GM21526 (cell line): ENCODE results near the gene HNRNPLL.
"Not testable (repeated sequence)": the region's sequence is repeated elsewhere in the genome, so short reads cannot be mapped to it uniquely, and the experiment has no call there.

Experiments
- ATAC-seq: cut with Tn5 transposase; IDR thresholded peaks from one replicate; pipeline ENCODE4 v1.9.1; 2021; ENCODE audit warnings: moderate library complexity; ENCODE audit not compliant: unreplicated experiment, low FRiP score

The HNRNPLL gene

GRCh38 chr2:38620282-38620977 lies 17.7 kb upstream of the HNRNPLL start:
- ATAC-seq: no peak

DNA sequence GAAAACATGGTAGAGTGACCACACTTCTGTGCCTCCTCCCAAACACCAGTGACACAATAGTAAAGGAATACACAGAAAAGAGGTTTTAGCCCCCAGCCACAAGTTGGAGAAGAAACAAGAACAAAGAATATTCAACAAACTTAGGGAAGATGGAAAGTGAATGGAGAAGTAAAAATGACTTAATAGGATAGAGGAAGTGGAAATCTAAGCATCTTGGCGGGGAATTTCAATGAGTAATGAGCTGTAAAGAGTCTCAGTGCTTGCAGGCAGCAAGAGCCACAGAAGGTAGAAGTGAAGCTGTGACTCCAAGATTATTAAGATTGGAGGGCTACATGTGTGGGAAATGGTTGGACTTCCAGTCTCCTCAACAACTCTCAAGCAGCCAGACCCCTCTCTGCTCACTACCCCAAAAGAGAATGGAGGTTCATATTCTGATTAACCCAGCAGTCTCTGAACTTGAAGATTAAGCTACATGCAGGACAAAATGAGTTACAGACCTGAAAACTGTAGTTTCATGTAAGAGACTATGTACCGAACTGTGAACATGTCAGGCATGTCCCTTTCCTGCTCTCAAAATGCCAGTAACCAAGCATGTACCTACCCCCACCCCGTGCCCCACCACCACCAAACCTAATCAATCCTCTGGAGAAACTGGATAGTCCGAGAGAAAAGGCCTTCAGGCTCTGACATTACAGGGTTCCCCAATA lies 16.9 kb upstream of the HNRNPLL start:
- no peak for ATAC-seq

DNA sequence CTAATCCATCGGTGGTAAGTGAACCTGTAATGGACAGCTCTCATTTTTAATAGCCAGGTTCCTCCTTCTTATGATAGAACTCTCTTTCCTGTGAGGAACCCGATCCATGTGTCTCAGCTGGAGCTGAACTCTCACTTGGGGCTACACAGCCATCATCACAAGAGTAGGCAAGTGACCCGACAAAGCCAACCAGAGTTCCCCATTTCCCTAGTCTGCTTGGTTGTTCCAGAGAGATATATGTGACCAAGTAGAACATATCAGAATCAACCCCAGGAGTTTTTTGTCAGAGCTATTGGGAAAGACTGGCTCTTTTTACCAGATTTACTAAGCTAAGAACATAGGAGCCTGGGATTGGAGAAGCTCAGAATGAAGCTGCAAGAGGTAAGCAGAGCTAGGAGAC lies 14.6 kb upstream of the HNRNPLL start:
- ATAC-seq: no peak

- ATAC-seq: no peak
These were observed 12.5 kb upstream of the HNRNPLL start for GRCh38 chr2:38615237-38615636.

DNA sequence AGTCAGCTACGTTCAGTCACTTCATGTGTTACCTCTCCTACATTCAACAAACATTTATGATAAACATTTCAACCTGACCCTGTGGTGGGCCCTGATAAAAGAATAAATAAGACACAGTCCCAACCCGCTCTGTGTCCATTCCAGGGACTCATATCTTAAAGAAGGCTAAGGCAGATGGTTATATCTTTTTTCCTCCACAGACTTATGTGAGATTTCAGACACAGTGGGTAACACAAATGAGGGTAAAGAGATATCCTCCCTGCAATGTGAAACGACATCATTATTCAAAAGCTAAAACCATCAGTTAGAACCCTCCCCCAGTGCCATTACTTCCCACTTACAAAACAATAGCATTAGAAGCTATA lies 11.1 kb upstream of the HNRNPLL start:
- no peak for ATAC-seq

DNA sequence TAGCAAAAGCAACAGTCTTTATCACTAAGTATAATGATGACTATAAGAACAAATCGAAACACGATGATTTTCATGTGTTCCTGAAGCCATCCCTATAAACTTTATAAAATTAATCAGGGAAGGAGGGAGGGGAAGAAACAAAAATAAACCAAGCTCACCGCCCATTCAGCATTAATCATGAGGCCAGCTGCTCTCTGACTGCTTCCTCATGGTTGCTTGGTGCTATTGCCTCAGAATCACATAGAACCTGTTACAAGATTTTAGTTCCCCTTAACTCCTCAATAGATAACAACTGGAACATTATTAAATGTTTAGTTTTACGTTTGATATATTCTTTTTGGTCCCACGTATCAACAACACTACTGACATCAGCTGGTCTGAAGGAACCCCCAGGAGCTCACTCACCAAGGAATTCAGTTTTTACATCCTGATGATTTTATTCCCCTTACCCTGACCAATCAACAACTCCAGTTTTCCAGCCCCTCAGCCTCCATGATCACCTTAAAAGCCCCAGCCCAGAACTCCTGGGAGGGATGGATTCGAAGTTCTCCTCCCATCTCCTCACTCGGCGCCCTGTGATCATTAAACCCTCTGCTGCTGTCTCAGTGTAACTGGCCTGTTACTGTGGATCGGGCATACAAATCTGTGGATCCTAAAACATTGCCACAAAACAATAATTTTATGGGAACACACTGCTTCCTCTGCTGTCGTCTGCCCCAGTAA lies 10.6 kb upstream of the HNRNPLL start:
- no peak for ATAC-seq

DNA sequence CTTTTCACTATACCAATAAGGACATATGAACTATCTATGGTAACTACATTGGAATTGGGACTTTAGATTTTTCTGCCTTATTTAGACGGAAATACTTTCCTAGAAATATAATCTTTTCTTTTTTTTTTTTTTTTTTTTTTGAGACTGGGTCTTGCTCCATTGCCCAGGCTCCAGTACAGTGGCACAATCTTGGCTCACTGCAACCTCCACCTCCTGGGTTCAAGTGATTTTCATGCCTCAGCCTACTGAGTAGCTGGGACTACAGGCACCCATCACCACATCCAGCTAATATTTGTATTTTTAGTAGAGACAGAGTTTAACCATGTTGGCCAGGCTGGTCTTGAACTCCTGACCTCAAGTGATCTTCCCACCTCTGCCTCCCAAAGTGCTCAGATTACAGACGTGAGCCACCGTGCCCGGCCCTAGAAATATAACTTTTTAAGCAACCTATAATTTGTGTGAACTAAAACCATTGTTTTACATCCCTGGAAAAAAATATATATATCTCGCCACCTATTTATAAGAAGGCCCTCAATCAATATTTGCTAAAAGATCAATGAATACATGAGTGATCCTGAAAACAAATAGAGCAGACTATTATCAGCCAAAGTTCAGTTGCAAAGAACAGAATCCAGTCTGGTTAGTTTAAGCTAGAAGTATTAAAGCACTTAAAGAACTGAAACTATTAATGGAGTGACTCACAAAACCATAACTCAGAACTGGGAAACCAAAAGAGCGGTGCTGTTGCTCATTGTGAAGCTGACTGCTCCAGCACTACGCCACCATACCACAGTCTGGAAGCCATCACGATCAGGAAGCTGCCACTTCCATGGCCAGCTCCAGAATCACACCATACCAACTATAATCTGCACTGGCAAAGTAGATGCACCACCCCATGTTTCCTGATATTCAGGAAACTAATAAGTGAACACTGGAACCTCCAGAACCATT lies 8.4 kb upstream of the HNRNPLL start:
- peak; percentile 75 for ATAC-seq

DNA sequence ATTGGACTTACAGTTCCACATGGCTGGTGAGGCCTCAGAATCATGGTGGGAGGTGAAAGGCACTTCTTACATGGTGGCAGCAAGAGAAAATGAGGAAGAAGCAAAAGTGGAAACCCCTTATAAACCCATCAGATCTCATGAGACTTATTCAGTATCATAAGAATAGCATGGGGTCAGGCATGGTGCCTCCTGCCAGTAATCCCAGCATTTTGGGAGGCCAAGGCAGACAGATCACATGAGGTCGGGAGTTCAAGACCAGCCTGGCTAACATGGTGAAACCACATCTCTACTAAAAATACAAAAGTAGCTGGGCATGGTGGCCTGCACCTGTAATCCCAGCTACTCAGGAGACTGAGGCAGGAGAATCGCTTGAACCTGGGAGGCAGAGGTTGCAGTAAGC lies 6.5 kb upstream of the HNRNPLL start:
- not testable (repeated sequence) for ATAC-seq

DNA sequence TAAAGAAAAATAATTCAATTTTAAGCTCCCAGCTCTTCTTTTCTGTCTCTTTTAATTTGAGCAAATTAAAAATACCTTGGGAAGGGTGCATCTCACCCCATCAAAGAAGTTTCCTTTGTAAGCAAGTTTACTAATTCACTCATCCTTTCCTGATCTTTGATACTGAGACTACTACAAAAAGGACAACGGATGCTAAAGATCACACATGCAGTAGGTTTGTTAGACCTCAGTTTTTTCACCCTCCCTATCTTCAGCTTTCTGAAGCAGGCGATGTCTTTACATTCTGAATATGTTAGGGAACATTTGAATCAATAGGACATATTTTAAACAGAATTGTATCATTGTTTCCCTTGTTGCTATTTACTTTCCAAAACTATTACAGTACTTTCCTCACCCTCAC lies 6.0 kb upstream of the HNRNPLL start:
- ATAC-seq: no peak

- no peak for ATAC-seq
These were observed 2.6 kb upstream of the HNRNPLL start for GRCh38 chr2:38605298-38605830.

DNA sequence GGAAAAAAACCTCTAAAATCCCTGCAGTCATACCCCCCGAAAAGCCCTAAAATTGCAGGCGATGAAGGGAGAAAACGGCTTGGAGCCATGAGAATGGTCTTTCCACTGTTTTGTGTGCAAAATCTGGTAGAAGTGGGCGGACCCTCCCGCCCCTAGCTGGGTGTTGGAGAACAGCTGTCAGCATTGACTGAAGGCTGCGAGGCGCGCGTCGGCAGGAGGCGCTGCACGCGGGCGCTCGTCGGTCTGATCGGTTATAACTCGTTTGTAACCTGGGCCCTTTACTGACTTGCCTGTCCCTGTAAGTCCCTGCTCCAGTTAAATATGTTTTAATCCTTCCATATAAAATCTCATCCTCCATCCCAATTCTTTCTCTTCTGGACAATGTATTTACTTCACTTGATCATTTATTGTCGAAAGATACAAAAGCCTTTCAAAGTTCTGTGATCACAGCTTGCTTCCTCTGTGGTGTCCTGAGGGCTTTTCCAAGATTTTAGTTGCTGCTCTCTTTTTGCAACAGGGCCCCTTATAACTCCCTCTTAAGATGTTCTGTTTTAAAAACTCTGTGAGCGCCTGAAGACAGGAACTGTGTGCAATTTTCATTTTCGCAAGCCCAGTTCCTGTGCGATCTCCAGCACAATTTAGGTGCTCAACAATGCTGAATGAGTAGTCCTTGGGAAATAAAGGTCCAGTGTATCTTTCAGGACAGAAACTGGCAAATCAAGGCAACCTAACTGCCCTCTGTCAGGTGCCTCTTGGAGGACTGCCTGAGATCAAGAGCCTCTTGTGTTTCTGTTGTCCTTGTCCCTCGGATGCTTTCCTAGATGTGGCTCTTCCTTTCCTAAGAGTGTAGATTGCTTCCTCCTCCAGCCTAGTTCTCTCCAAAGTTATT lies 918 bp upstream of the HNRNPLL start:
- ATAC-seq: no peak

DNA sequence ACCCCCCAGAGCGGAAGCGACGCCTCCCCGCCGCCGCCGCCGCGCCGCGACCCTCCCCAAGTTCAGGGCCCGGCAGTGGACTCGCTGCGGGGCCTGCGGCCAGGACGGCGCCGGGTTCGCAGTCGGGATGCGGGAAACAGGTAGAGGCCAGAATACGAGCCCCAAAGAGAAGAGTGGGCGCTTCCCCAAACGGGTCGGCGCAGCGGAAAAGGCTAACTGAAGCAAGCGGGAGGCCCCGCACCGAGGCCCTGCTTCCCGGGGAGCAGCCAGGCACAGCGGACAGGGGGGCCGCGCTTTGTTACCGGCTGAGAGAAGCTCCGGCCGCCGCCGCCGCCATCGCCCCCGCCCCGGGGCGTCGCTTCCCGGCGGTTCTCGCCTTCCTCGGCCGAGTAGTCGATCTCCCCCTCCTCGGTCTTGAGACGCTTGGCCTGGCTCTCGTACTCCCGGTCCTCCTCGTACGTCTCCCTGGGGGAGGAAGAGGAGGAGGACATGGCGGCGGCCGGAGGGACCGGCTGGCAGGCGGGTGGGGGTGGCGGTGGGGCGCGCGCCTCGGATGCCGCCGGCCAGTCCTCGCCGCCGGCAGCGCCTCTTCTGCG lies 494 bp downstream of the HNRNPLL start:
- ATAC-seq: peak; percentile 26

GRCh38 chr2:38601463-38602135 lies 1.1 kb downstream of the HNRNPLL start:
- ATAC-seq: no peak

- ATAC-seq: no peak
These were observed 1.7 kb downstream of the HNRNPLL start for GRCh38 chr2:38600921-38601455.

- ATAC-seq: no peak
These were observed 2.4 kb downstream of the HNRNPLL start for GRCh38 chr2:38600242-38600891.

DNA sequence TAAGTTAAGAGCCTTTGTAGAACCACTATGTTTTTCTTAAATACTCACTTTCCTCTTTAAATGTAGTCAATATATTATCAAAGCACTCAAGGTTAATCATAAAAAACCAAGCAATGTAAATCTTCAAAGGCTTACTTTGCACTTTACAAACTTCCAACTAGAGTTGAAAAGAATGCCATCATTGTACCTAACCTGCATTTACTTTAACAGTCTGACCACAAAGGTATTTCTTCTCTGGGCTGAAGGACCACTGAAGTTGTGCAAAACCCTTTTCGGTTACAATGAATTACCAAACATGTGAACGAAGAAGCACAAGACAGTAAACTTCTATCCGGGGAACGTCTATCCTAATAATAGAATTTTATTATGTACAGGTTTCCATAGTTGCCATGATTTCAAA lies 3.0 kb downstream of the HNRNPLL start:
- ATAC-seq: no peak

- no peak for ATAC-seq
These were observed 3.8 kb downstream of the HNRNPLL start for GRCh38 chr2:38598991-38599295.
